ENCODE measurements around the gene ZNF649.

ZNF649 gene

DNA sequence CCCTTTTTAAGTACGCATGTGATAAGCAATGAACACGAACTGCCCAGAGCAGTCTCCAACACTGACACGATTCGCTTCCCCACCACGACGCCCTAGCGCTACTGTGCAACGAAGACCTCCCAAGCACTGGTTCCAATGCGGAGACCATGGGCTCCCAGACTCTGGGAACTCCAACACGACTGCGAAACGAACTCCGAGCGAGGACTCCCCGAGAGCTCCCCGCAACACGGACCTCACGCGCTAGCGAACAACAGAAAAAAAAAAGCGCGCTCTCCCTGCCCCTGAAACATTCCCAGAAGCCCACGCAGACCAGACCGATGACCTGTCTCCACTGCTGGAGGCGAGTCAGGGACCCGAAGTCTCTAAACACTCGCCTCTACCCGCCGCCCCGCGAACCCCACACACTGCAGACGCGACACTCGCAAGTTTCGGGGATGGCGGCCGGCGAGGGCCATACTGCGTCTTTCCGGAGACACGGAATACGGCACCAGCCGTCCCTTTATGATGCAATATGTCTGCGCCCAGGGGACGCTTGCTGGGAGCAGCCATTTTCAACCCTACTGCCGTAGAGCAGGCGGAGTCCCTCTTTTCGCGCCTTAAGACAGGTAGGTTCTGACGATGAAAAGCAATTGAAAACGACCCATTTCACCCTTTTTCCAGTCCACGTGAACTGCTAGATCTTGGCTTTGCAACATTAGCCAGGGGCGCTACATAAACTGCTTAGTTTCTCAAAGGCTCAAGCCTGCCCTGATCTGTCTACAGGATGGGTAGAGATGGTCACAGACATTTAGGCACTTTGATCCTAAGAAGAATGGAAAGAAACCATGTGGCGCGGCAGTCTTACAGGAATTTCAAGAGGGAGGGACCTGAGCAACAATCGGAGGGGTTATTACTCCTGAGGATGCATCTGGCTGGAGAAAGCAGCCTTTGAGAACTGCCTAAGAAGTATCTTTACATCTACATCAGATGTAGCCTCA lies 17.0 kb downstream of the ZNF649 start, which contains the start of gene ZNF577:
TSS of gene ZNF577 (minus strand) at position 430 of the 977 bp plus-strand sequence. CDS start 7,569 bp downstream, outside the sequence.
- DNase-seq (ENCODE audit: low read depth): peak; percentile 84

DNA sequence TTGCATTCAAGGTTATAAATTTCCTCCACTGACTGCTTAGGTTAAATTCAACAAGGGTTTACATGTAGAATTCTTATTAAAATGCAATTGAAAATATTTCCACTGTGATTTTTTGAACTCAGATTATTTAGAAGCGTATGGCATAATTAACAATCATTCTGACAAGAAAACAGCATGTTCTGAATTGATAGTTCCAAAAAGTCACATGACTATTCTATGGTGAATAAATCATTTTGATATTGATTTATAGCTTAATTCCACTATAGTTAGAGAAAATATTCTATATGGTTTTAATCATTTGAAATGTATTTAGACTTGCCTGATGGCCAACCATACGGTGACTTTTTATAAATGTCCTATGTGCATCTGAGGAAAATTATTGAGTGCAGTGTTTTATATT lies 20.1 kb downstream of the ZNF649 start:
- DNase-seq (ENCODE audit: low read depth): no peak

- DNase-seq (ENCODE audit: low read depth): no peak
These were observed 22.3 kb downstream of the ZNF649 start for GRCh38 chr19:51882518-51882917.

- DNase-seq (ENCODE audit: low read depth): no peak
These were observed 31.7 kb downstream of the ZNF649 start for GRCh38 chr19:51873097-51873496.

GRCh38 chr19:51861870-51862622 lies 42.8 kb downstream of the ZNF649 start:
- DNase-seq (ENCODE audit: low read depth): no peak
